K562 (cell line): Measurements from ENCODE around the gene RASD2. TPM values are rescaled to one million over a fixed set of nuclear protein-coding genes. Genes with fewer than 3 reads are reported as not detected.

Experiments used
- ATAC-seq: fragments of 200-7000 bp; cut with Tn5 transposase; 3 replicates; pipeline ENCODE4 v1.9.1; 2020; ENCODE audit warnings: moderate library complexity
- BruUV-seq: library from RNA; stranded (reverse); fragments of 400-500 nt; replicated peaks from 2 replicates; lab custom pipeline; 2021; lab: Mats Ljungman, UMichigan
- CTCF ChIA-PET: fragments of 300-600 bp; formaldehyde crosslinking; extraction: SDS; loops from one replicate; lab custom pipeline; 2021; ENCODE audit warnings: low intra/inter-chr PET ratio; lab: Yijun Ruan, JAX
- POLR2A ChIA-PET: fragments of 300-600, 350-650 bp; sonication (Branson Sonifier 250); formaldehyde crosslinking; extraction: SDS; loops from one replicate; lab custom pipeline; 2021; ENCODE audit warnings: antibody characterized with exemption, inconsistent platforms; lab: Yijun Ruan, JAX
- DNase-seq, 4 experiments: peaks; one replicate each; pipeline versions ENCODE4 v3.0.0 to v3.0.0-alpha.2; 2011 to 2018; ENCODE audit warnings: low spot score in 3 of 4, mixed read lengths in 3 of 4; ENCODE audit errors: extremely low read depth in 1 of 4
- FAIRE-seq: peaks from 2 replicates; lab custom pipeline; 2011; peaks lifted over from hg19 to GRCh38; lab: Jason Lieb, UNC
- H2AFZ ChIP-seq: 2 replicates; pipeline ENCODE4 v1.6.0; 2011; ENCODE audit warnings: low read depth, low read length, control low read depth, inconsistent platforms
- H3K27ac ChIP-seq: fragments of 200-600 bp; 3 replicates; pipeline ENCODE4 v1.8.0; 2011; ENCODE audit warnings: low read depth, mild to moderate bottlenecking, control low read depth, inconsistent platforms, low read length, moderate library complexity, mixed read lengths; ENCODE audit errors: extremely low read depth
- H3K27me3 ChIP-seq, 2 experiments: fragments of 300-600 bp in 1 of 2; 2 replicates in 1 of 2; 3 replicates in 1 of 2; pipeline versions ENCODE4 v1.6.0 to v1.8.0; 2011; ENCODE audit warnings: inconsistent platforms in 2 of 2, low read length in 2 of 2, mild to moderate bottlenecking in 1 of 2, mixed read lengths in 1 of 2, moderate library complexity in 1 of 2; ENCODE audit not compliant: control insufficient read depth in 2 of 2, insufficient read depth in 2 of 2
- H3K36me3 ChIP-seq: fragments of 300-600 bp; 3 replicates; pipeline ENCODE4 v1.8.0; 2011; ENCODE audit warnings: mild to moderate bottlenecking, low read length, inconsistent platforms; ENCODE audit not compliant: control insufficient read depth, insufficient read depth
- H3K4me1 ChIP-seq, 2 experiments: fragments of 200-600 bp in 1 of 2; replicated peaks in 1 of 2; 2 replicates in 1 of 2; 3 replicates in 1 of 2; pipeline versions ENCODE4 v1.5.1 to v1.8.0; 2011; ENCODE audit warnings: inconsistent platforms in 2 of 2, low read length in 2 of 2, mild to moderate bottlenecking in 1 of 2, mixed read lengths in 1 of 2, moderate library complexity in 1 of 2; ENCODE audit not compliant: control insufficient read depth in 2 of 2, insufficient read depth in 2 of 2
- H3K4me2 ChIP-seq: 2 replicates; pipeline ENCODE4 v1.6.1; 2011; ENCODE audit warnings: low read length, control low read depth, inconsistent platforms, mixed read lengths; ENCODE audit not compliant: insufficient read depth
- H3K4me3 ChIP-seq: fragments of 200-600 bp; sonication (generic), shearing (Covaris generic); 2 replicates; pipeline ENCODE4 v1.5.1; 2016; ENCODE audit warnings: control low read depth, inconsistent platforms
- H3K79me2 ChIP-seq: fragments of 200-600 bp; 3 replicates; pipeline ENCODE4 v1.8.0; 2011; ENCODE audit warnings: low read length, inconsistent platforms; ENCODE audit not compliant: control insufficient read depth, insufficient read depth
- H3K9ac ChIP-seq, 2 experiments: 2 replicates each; pipeline versions ENCODE4 v1.6.0 to v1.6.1; 2011; ENCODE audit warnings: low read depth in 2 of 2, low read length in 2 of 2, control low read depth in 1 of 2, inconsistent platforms in 1 of 2, mild to moderate bottlenecking in 1 of 2, mixed read lengths in 1 of 2; ENCODE audit not compliant: insufficient read depth in 1 of 2
- H3K9me1 ChIP-seq: one replicate; pipeline ENCODE4 v1.6.0; 2011; ENCODE audit warnings: inconsistent platforms, mild to moderate bottlenecking, low read length, moderate library complexity; ENCODE audit not compliant: control insufficient read depth, insufficient read depth
- H3K9me3 ChIP-seq: replicated peaks from 2 replicates; pipeline ENCODE4 v1.5.1; 2011; ENCODE audit warnings: low read depth, low read length, inconsistent platforms; ENCODE audit not compliant: control insufficient read depth, insufficient read depth
- H4K20me1 ChIP-seq: replicated peaks from 2 replicates; pipeline ENCODE4 v1.6.1; 2011; ENCODE audit warnings: low read length, inconsistent platforms, mixed read lengths; ENCODE audit not compliant: control insufficient read depth, insufficient read depth
- CEBPB ChIP-seq: fragments of 450-650 bp; IDR thresholded peaks from 2 replicates; pipeline ENCODE4 v1.6.1; 2016; ENCODE audit warnings: missing genetic modification characterization, missing compliant biosample characterization
- RBM25 ChIP-seq: fragments of 200-400 bp; formaldehyde crosslinking; IDR thresholded peaks from 2 replicates; pipeline ENCODE4 v1.6.1; 2018; ENCODE audit warnings: low read length, low read depth, moderate library complexity; ENCODE audit not compliant: severe bottlenecking
- RFX7 ChIP-seq: fragments of 250-450 bp; sonication (Bioruptor Pico); IDR thresholded peaks from 2 replicates; pipeline ENCODE4 v1.5.1; 2021; ENCODE audit warnings: mild to moderate bottlenecking
- TFAP4 ChIP-seq: sonication (generic); formaldehyde crosslinking; IDR thresholded peaks from 2 replicates; pipeline ENCODE4 v1.8.0; 2022; ENCODE audit warnings: missing genetic modification reagents, mild to moderate bottlenecking, moderate library complexity, borderline replicate concordance
- whole genome bisulfite sequencing: fragments of 100-300 bp; shearing (Covaris generic); methylation state at CpG from one replicate; pipeline ENCODE4 v1.1.6; 2016; ENCODE audit warnings: low coverage, mixed read lengths; ENCODE audit not compliant: insufficient coverage; ENCODE audit errors: missing lambda C conversion rate; 5-methylcytosine and 5-hydroxymethylcytosine counted together
- in situ Hi-C: fragments of 300-500 bp; cut with MboI; formaldehyde crosslinking; loops from 4 replicates; pipeline ENCODE4 v1.15.0; 2018; ENCODE audit warnings: inconsistent platforms, mixed read lengths
- intact Hi-C: fragments of 100-400 bp; cut with micrococcal nuclease; formaldehyde crosslinking; loops from 2 replicates; pipeline ENCODE4 v1.14.2; 2022
- polyA plus RNA-seq, 8 experiments: library from polyadenylated mRNA; depleted of rRNA in 4 of 8; stranded (reverse) in 5 of 8; unstranded in 3 of 8; fragments of >200 nt; fragmentation: Nextera tagmentation in 2 of 8; fragmentation: Illumina TruSeq in 1 of 8; extraction: Ambion mirVana in 2 of 8; extraction: Trizol in 1 of 8; gene quantifications; 2 replicates each; pipeline versions ENCODE4 v1.2.1 to v1.2.3, GENCODE V29; 2011 to 2014; ENCODE audit warnings: inconsistent platforms in 1 of 8, missing spikeins in 1 of 8
- total RNA-seq, 7 experiments: library from RNA; depleted of rRNA in 6 of 7; stranded (reverse); fragments of >200 nt in 6 of 7; fragmentation: Illumina TruSeq in 2 of 7; extraction: Trizol in 2 of 7; gene quantifications; 2 replicates each; pipeline versions ENCODE4 v1.2.1 to v1.2.3, GENCODE V29; 2011 to 2021; ENCODE audit warnings: low replicate concordance in 1 of 7

The RASD2 gene
- total and polyA plus RNA-seq, 9 of the 15 experiments (the other 6 are each of a cell fraction or from before 2014, with no cell fraction given) = 0.05 TPM; not detected in 8

GRCh38 chr22:35552846-35553245 lies 12.2 kb downstream of the RASD2 start:
- Histone ChIP-seq H3K9me3 (no peaks in the 10 kb centered on the region), H3K4me3 (no peak overlapping the region), H3K4me1 (peaks cover 3 to 20% of the 10 kb centered on the region in 2 experiments; a peak in 3 of 5 replicates), H3K27me3 (peaks cover 11 to 72% of the 10 kb centered on the region in 2 experiments; a peak in 4 of 5 replicates), H3K9me1 (no peaks in the 10 kb centered on the region), H3K79me2 (no peaks in the 10 kb centered on the region), H4K20me1 (peaks cover 5% of the 10 kb centered on the region; the same call in 1 of the 2 replicates), H3K9ac (no peak overlapping the region; a peak in 1 of 4 replicates), H3K4me2 (peak overlapping the region; percentile 75), H3K36me3 (no peaks in the 10 kb centered on the region), H3K27ac (no peak overlapping the region), H2AFZ (peak overlapping the region; percentile 74; the same call in 1 of the 2 replicates)
- ATAC-seq (no peak), FAIRE-seq (no peak), DNase-seq (no peak)
- BruUV-seq = no TSS peak
- no peak for TF ChIP-seq RFX7 (CRISPR knock-in tag)
- TF ChIP-seq RBM25 = peak; percentile 48
- 0 out of 2 replicates have a peak, but pooled peaks have one; percentile 7 for TF ChIP-seq CEBPB
- peak; percentile 44; the same call in 1 of the 2 replicates for TF ChIP-seq TFAP4 (CRISPR knock-in tag)
- ChIA-PET POLR2A (interaction anchor here (0.7 kb wide), 1 partner anchor 20 kb away, joined by 3 read pairs; no protein-coding TSS in a partner anchor), CTCF (no interaction called here)
- WGBS = 37% methylated on average over 9 of the region's 11 CpGs
- in situ Hi-C loops = no loop called here
- intact Hi-C loops = no loop called here
